IMR-90 (cell line): Measurements from ENCODE around the gene CWF19L2. TPM values are rescaled to one million over a fixed set of nuclear protein-coding genes. Genes with fewer than 3 reads are reported as not detected.

Source experiments
- ATAC-seq: fragments of 200-7000 bp; cut with Tn5 transposase; 2 replicates; pipeline ENCODE4 v1.9.1; 2020; ENCODE audit warnings: low read depth, mild to moderate bottlenecking, moderate library complexity
- BruUV-seq: library from RNA; stranded (reverse); fragments of 400-500 nt; replicated peaks from 2 replicates; lab custom pipeline; 2021; lab: Mats Ljungman, UMichigan
- CTCF ChIA-PET: fragments of 300-600 bp; formaldehyde crosslinking; extraction: SDS; loops from one replicate; lab custom pipeline; 2021; ENCODE audit warnings: antibody characterized with exemption; lab: Yijun Ruan, JAX
- POLR2A ChIA-PET: fragments of 300-600 bp; sonication (Branson Sonifier 250); formaldehyde crosslinking; loops from one replicate; lab custom pipeline; 2022; ENCODE audit warnings: antibody characterized with exemption; ENCODE audit not compliant: unreplicated experiment; lab: Charles Lee
- DNase-seq: peaks from one replicate; pipeline ENCODE4 v3.0.0; 2013
- H2AFZ ChIP-seq: replicated peaks from 2 replicates; pipeline ENCODE3; 2013; ENCODE audit warnings: low read length, mild to moderate bottlenecking; ENCODE audit not compliant: poor library complexity
- H2AK5ac ChIP-seq: 2 replicates; pipeline ENCODE4 v1.6.1; 2013; ENCODE audit warnings: low read depth, low read length, inconsistent platforms
- H2AK9ac ChIP-seq: replicated peaks from 2 replicates; pipeline ENCODE3; 2013; ENCODE audit warnings: mild to moderate bottlenecking, low read depth, low read length, moderate library complexity; ENCODE audit not compliant: poor library complexity
- H2BK120ac ChIP-seq: 2 replicates; pipeline ENCODE4 v1.6.1; 2013; ENCODE audit warnings: low read depth, low read length, inconsistent platforms
- H2BK15ac ChIP-seq: 3 replicates; pipeline ENCODE4 v1.6.1; 2013; ENCODE audit warnings: low read depth, low read length, inconsistent platforms
- H2BK20ac ChIP-seq: 2 replicates; pipeline ENCODE4 v1.6.1; 2013; ENCODE audit warnings: low read depth, mild to moderate bottlenecking, inconsistent platforms, low read length, moderate library complexity
- H2BK5ac ChIP-seq: 2 replicates; pipeline ENCODE4 v1.6.1; 2013; ENCODE audit warnings: mild to moderate bottlenecking, low read depth, low read length, inconsistent platforms; ENCODE audit not compliant: poor library complexity, severe bottlenecking
- H3K14ac ChIP-seq: replicated peaks from 2 replicates; pipeline ENCODE4 v1.6.1; 2013; ENCODE audit warnings: low read depth, low read length, inconsistent platforms
- H3K18ac ChIP-seq: 2 replicates; pipeline ENCODE4 v1.6.1; 2013; ENCODE audit warnings: low read depth, low read length, control low read depth
- H3K23ac ChIP-seq: 2 replicates; pipeline ENCODE4 v1.6.1; 2013; ENCODE audit warnings: low read depth, low read length, inconsistent platforms
- H3K27ac ChIP-seq: 2 replicates; pipeline ENCODE4 v1.5.1; 2013; ENCODE audit warnings: mild to moderate bottlenecking, control low read depth, low read length; ENCODE audit not compliant: insufficient read depth
- H3K27me3 ChIP-seq: 2 replicates; pipeline ENCODE4 v1.6.1; 2013; ENCODE audit warnings: low read length; ENCODE audit not compliant: control insufficient read depth, insufficient read depth
- H3K36me3 ChIP-seq: 2 replicates; pipeline ENCODE4 v1.6.1; 2013; ENCODE audit warnings: low read length, mixed read lengths; ENCODE audit not compliant: control insufficient read depth, insufficient read depth
- H3K4ac ChIP-seq: 2 replicates; pipeline ENCODE4 v1.6.1; 2013; ENCODE audit warnings: low read depth, low read length, inconsistent platforms
- H3K4me1 ChIP-seq: 2 replicates; pipeline ENCODE4 v1.6.1; 2013; ENCODE audit warnings: low read length, mixed read lengths; ENCODE audit not compliant: control insufficient read depth, insufficient read depth
- H3K4me2 ChIP-seq: 2 replicates; pipeline ENCODE4 v1.6.1; 2013; ENCODE audit warnings: low read depth, mild to moderate bottlenecking, control low read depth, low read length, moderate library complexity
- H3K4me3 ChIP-seq: 2 replicates; pipeline ENCODE4 v1.5.1; 2013; ENCODE audit warnings: low read depth, mild to moderate bottlenecking, control low read depth, low read length, moderate library complexity; ENCODE audit not compliant: insufficient read depth
- H3K56ac ChIP-seq: 2 replicates; pipeline ENCODE4 v1.6.1; 2013; ENCODE audit warnings: low read length, inconsistent platforms; ENCODE audit not compliant: insufficient read depth; ENCODE audit errors: extremely low read depth
- H3K79me1 ChIP-seq, 2 experiments: 2 replicates each; pipeline ENCODE4 v1.6.1; 2013; ENCODE audit warnings: low read length in 2 of 2, inconsistent platforms in 1 of 2, low read depth in 1 of 2
- H3K9ac ChIP-seq: 2 replicates; pipeline ENCODE4 v1.6.1; 2013; ENCODE audit warnings: low read depth, low read length, control low read depth
- H3K9me1 ChIP-seq: 2 replicates; pipeline ENCODE4 v1.6.1; 2013; ENCODE audit warnings: low read length, inconsistent platforms; ENCODE audit not compliant: insufficient read depth
- H3K9me3 ChIP-seq: 2 replicates; pipeline ENCODE4 v1.6.1; 2013; ENCODE audit warnings: low read length; ENCODE audit not compliant: control insufficient read depth, insufficient read depth
- H4K20me1 ChIP-seq: 2 replicates; pipeline ENCODE4 v1.6.1; 2013; ENCODE audit warnings: low read length, inconsistent platforms; ENCODE audit not compliant: insufficient read depth
- H4K5ac ChIP-seq: 2 replicates; pipeline ENCODE4 v1.6.1; 2013; ENCODE audit warnings: mild to moderate bottlenecking, low read depth, low read length, control low read depth
- H4K8ac ChIP-seq, 2 experiments: 2 replicates each; pipeline ENCODE4 v1.6.1; 2013; ENCODE audit warnings: low read depth in 2 of 2, low read length in 2 of 2, control low read depth in 1 of 2, inconsistent platforms in 1 of 2
- H4K91ac ChIP-seq: 2 replicates; pipeline ENCODE4 v1.6.1; 2013; ENCODE audit warnings: low read depth, low read length, inconsistent platforms; ENCODE audit not compliant: insufficient read depth
- BHLHE40 ChIP-seq: fragments of 150-350 bp; IDR thresholded peaks from 2 replicates; pipeline ENCODE4 v1.6.1; 2016; ENCODE audit warnings: mild to moderate bottlenecking, low read depth, low read length
- CEBPB ChIP-seq: IDR thresholded peaks from 2 replicates; pipeline ENCODE4 v1.6.1; 2012; ENCODE audit warnings: low read depth, low read length, improper control_type of control experiment
- FOS ChIP-seq: fragments of 150-350 bp; IDR thresholded peaks from 2 replicates; pipeline ENCODE4 v1.6.1; 2016; ENCODE audit warnings: low read depth, low read length
- MAFK ChIP-seq: IDR thresholded peaks from 2 replicates; pipeline ENCODE4 v1.6.1; 2012; ENCODE audit warnings: low read depth, low read length, improper control_type of control experiment
- NFE2L2 ChIP-seq: fragments of 150-350 bp; IDR thresholded peaks from 2 replicates; pipeline ENCODE4 v1.6.1; 2016; ENCODE audit warnings: low read depth, mild to moderate bottlenecking, low read length
- POLR2A ChIP-seq: IDR thresholded peaks from 2 replicates; pipeline ENCODE4 v1.6.1; 2012; ENCODE audit warnings: mild to moderate bottlenecking, low read depth, low read length
- RAD21 ChIP-seq: IDR thresholded peaks from 2 replicates; pipeline ENCODE4 v1.6.1; 2012; ENCODE audit warnings: low read length, improper control_type of control experiment
- SMC3 ChIP-seq: fragments of 150-350 bp; IDR thresholded peaks from 2 replicates; pipeline ENCODE4 v1.6.1; 2016; ENCODE audit warnings: low read depth, mild to moderate bottlenecking, antibody characterized with exemption, low read length, moderate library complexity
- WGBS, 2 experiments: methylation state at CpG; one replicate each; pipeline versions ENCODE4 v1.1.5 to v1.1.7; 2013; ENCODE audit warnings: missing lambda C conversion rate in 2 of 2; ENCODE audit not compliant: insufficient read length in 1 of 2; ENCODE audit errors: extremely low coverage in 2 of 2; 5-methylcytosine and 5-hydroxymethylcytosine counted together
- dilution Hi-C: fragments of 300-500 bp; cut with HindIII; formaldehyde crosslinking; loops from one replicate; pipeline ENCODE4 v1.14.3; 2018; ENCODE audit warnings: low sequenced_read_pairs; ENCODE audit not compliant: unreplicated experiment
- in situ Hi-C: fragments of 300-500 bp; cut with MboI; formaldehyde crosslinking; loops from 3 replicates; pipeline ENCODE4 v1.14.3; 2019; ENCODE audit warnings: low sequenced_read_pairs, inconsistent platforms, mixed read lengths
- intact Hi-C: fragments of 100-400 bp; cut with micrococcal nuclease; formaldehyde crosslinking; loops from 2 replicates; pipeline ENCODE4 v1.10.0; 2022
- polyA plus RNA-seq, 3 experiments: library from polyadenylated mRNA; depleted of rRNA; stranded (reverse); fragments of >200 nt; gene quantifications; 2 replicates each; pipeline ENCODE4 v1.2.3, GENCODE V29; 2012; ENCODE audit warnings: low replicate concordance in 1 of 3
- total RNA-seq: library from RNA; depleted of rRNA; stranded (reverse); fragments of >200 nt; gene quantifications from 2 replicates; pipeline ENCODE4 v1.2.3, GENCODE V29; 2012
- TF ChIP-seq, protein P1 (sequence below): fragments of 150-350 bp; IDR thresholded peaks from 2 replicates; pipeline ENCODE4 v1.6.1; 2016; ENCODE audit warnings: low read depth, mild to moderate bottlenecking, low read length, moderate library complexity, borderline replicate concordance
- TF ChIP-seq, protein P2 (sequence below): fragments of 150-350 bp; IDR thresholded peaks from 2 replicates; pipeline ENCODE4 v1.6.1; 2017; ENCODE audit warnings: mild to moderate bottlenecking, antibody characterized with exemption, low read length, low read depth
- TF ChIP-seq, protein P3 (sequence below): conservative IDR thresholded peaks from 2 replicates; pipeline ENCODE4 v1.5.1; 2012; ENCODE audit warnings: mild to moderate bottlenecking, low read depth, low read length, improper control_type of control experiment

The CWF19L2 gene
- total and polyA plus RNA-seq, 2 of the 4 experiments (the other 2 are of a cell fraction): 1.7 to 3.8 TPM

DNA sequence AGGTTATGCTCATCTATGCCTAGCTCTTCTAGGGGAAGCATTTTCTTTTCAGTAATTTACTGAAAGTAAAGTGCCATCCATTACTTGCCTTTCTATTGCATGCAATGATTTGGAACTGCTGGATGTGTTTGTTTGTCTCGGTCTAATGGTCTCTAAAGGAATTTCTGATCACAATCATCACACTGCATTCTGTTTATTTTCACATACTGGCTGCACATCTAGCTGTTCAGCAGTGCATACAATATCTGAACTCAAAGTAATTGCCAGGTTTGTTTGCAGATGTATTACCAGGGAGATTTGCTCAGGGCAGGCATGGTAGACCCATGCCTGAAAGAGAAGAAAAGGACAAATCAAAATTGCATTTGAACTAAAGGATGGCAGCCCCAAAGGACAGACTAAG lies 36.4 kb upstream of the CWF19L2 start:
- no peak overlapping the region for H4K8ac ChIP-seq
- H3K9me1 ChIP-seq: no peaks in the 10 kb centered on the region
- H2BK15ac ChIP-seq: no peak overlapping the region
- ChIA-PET POLR2A (no interaction called here), CTCF (interaction anchor here (0.6 kb wide), 1 partner anchor 405 kb away, joined by 6 read pairs; no protein-coding TSS in a partner anchor)
- H3K9ac ChIP-seq: no peak overlapping the region
- H2AFZ ChIP-seq: no peak overlapping the region
- H3K56ac ChIP-seq: no peak overlapping the region
- H3K4me1 ChIP-seq: no peaks in the 10 kb centered on the region
- H3K27me3 ChIP-seq: peaks cover 4% of the 10 kb centered on the region; the same call in 1 of the 2 replicates
- BruUV-seq: no TSS peak
- no peak overlapping the region for H3K27ac ChIP-seq
- no peak for ATAC-seq
- intact Hi-C loops (no loop called here), in situ Hi-C loops (no loop called here), dilution Hi-C loops (no loop called here)
- no CpG with 5 or more reads among the region's 1 CpG for WGBS, 2 experiments
- no peak overlapping the region for H2AK5ac ChIP-seq
- H3K18ac ChIP-seq: no peak overlapping the region
- no peak overlapping the region for H3K4me2 ChIP-seq
- no peak overlapping the region for H2BK120ac ChIP-seq
- no peak overlapping the region for H3K23ac ChIP-seq
- H2BK5ac ChIP-seq: no peak overlapping the region
- H3K36me3 ChIP-seq: no peaks in the 10 kb centered on the region
- no peak overlapping the region for H2AK9ac ChIP-seq
- H4K20me1 ChIP-seq: no peaks in the 10 kb centered on the region
- no peak overlapping the region for H4K91ac ChIP-seq
- H3K79me1 ChIP-seq: no peaks in the 10 kb centered on the region
- TF ChIP-seq FOS (no peak), NFE2L2 (no peak), MAFK (no peak), RAD21 (no peak), SMC3 (no peak), BHLHE40 (no peak), POLR2A (no peak), CEBPB (no peak)
- TF ChIP-seq, protein P1, sequence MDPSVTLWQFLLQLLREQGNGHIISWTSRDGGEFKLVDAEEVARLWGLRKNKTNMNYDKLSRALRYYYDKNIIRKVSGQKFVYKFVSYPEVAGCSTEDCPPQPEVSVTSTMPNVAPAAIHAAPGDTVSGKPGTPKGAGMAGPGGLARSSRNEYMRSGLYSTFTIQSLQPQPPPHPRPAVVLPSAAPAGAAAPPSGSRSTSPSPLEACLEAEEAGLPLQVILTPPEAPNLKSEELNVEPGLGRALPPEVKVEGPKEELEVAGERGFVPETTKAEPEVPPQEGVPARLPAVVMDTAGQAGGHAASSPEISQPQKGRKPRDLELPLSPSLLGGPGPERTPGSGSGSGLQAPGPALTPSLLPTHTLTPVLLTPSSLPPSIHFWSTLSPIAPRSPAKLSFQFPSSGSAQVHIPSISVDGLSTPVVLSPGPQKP: no peak
- TF ChIP-seq, protein P2, sequence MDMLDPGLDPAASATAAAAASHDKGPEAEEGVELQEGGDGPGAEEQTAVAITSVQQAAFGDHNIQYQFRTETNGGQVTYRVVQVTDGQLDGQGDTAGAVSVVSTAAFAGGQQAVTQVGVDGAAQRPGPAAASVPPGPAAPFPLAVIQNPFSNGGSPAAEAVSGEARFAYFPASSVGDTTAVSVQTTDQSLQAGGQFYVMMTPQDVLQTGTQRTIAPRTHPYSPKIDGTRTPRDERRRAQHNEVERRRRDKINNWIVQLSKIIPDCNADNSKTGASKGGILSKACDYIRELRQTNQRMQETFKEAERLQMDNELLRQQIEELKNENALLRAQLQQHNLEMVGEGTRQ: no peak
- TF ChIP-seq, protein P3, sequence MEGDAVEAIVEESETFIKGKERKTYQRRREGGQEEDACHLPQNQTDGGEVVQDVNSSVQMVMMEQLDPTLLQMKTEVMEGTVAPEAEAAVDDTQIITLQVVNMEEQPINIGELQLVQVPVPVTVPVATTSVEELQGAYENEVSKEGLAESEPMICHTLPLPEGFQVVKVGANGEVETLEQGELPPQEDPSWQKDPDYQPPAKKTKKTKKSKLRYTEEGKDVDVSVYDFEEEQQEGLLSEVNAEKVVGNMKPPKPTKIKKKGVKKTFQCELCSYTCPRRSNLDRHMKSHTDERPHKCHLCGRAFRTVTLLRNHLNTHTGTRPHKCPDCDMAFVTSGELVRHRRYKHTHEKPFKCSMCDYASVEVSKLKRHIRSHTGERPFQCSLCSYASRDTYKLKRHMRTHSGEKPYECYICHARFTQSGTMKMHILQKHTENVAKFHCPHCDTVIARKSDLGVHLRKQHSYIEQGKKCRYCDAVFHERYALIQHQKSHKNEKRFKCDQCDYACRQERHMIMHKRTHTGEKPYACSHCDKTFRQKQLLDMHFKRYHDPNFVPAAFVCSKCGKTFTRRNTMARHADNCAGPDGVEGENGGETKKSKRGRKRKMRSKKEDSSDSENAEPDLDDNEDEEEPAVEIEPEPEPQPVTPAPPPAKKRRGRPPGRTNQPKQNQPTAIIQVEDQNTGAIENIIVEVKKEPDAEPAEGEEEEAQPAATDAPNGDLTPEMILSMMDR: no peak
- no peak overlapping the region for H3K4me3 ChIP-seq
- no peak overlapping the region for H3K14ac ChIP-seq
- no peaks in the 10 kb centered on the region for H3K9me3 ChIP-seq
- H2BK20ac ChIP-seq: no peak overlapping the region
- no peak overlapping the region for H4K5ac ChIP-seq
- H3K4ac ChIP-seq: no peak overlapping the region
- DNase-seq: no peak
